ENCODE measurements around the gene PLXNB1.
A peak's percentile ranks its signal among the peaks of the same experiment; 100 is the strongest.

The PLXNB1 gene

DNA sequence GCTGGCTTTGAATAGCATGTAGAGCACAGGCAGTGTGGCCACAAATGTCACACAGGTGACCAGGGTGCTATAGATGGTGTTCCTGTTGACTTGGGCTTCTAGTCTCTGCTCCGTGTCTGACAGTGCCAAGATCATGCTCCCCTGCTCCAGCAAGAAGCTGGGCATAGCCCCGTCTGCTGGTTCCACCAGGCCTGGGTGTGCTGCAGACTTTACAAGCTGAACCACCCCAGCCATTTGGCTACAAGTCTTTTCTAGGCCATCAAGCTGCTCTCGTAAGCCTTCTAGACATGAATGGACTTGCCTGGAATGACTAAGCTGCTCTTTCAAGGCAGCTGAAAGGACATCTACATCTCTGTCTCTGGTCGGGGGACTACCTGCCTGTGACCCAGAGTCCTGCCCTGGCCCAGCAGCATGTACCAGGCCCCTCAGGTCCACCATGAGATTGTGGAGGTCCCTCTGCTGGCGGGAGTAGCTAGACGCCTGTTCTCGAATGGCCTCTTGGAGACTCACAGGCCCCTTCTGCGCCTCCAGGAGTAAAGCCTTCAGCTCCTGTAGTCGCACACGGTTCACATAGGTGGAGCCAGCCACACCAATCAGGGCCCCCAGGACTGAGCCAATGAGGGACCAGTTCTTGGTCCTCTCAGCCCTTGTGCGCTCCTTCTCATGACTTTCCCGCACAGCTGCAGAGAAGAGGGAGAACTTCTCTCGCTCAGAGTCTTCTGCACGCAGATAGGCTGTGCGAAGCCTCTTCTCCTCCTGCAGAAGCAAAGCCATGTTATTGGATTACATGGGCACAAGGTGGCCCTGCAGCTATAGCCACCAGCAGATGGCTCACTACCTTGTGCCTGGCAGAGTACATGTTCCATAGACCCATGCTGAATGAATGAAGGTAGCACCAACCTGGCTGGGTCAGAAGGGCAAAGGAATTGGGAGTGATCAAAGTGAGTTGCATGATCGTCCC, 2.8 kb upstream of the PLXNB1 start:
- DNase-seq, result no peak

DNA sequence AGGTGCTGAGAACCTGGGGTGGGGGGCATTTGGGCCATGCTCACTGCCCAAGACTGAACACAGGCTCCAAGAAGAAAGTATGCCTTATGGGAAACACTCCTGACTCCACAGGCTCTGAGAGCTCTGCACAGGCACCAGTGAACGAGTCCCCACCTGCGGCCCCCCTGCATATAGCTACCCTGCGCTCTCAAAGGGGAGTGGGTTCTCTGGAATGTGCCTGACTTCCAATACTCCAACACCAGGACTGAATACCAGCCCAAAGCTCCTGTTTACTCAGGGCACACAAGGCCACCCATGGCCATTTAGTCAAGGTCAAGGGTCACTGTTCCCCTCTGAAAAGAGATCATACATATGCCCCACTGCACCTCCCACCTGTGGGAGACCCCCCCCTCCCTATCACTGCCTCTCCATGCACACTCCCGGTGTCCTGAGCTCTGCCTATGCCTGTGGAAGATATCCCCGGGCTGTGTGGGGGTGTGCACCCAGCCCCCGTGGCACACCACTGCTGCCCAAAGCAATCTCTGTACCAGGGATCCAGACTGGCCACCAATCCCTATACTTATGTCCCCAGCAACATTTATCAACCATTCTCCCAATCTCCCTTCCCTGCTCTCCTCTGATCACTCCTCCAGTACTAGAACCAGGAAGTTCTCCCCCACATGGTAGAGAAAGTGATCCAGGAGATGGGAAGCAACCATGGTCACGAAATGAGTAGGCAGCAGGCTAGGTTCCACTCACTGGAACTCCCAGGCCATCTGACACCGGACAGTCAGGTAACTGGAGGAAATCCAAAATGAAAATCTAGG, 1.5 kb upstream of the PLXNB1 start:
- no peak for DNase-seq

DNA sequence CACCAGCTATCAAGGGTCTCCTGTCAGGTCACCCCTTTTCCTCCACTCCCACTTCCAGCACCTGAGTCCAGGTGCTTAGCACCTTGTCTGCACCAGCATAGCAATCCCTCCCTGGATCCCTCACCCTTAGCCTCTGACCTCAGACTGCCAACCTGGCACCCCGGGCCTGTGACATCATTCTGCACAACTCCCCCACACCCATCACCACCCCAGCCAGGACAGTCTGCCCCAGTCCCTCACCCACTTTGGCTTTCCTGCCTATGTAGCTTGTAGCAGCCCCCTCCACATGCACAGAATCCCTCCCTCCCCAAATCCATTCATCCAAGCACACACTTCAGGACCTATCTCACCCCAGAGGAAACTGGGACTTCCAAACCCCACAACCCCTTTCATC, 819 bp upstream of the PLXNB1 start:
- no peak for DNase-seq

DNA sequence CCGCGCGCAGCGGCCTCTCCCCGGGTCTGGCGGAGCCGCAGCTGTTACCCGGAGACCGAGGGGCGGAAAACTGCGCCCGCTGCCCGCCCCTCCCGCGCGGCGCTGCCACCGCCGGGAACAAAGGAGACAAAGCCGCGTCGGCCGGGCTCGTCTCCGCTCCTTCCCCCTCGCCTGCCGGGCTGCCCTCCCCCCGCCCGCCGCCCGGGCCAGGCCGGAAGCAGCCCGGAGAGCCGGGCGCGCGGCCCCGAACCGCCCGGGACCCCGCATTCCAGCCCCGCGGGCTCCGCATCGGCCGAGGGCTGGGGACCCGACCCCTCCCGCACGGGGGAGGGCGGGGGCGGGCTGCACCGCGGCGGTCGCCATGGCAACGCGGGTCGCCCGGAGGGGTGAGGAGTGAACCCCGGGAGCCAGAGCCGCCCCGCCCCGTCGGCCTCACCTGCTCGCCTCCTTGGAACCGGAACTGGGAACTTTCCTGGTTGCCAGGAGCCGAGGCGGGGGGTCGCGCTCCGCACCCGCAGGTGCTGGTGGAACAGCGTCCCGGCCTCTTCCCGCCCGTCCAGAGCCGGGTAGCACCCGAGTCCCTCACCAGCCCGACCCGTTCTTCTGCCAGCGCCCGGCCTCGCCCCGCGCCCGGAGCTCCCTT, 448 bp downstream of the PLXNB1 start:
- DNase-seq, result peak in 1 of 2 experiments; percentile 40

DNA sequence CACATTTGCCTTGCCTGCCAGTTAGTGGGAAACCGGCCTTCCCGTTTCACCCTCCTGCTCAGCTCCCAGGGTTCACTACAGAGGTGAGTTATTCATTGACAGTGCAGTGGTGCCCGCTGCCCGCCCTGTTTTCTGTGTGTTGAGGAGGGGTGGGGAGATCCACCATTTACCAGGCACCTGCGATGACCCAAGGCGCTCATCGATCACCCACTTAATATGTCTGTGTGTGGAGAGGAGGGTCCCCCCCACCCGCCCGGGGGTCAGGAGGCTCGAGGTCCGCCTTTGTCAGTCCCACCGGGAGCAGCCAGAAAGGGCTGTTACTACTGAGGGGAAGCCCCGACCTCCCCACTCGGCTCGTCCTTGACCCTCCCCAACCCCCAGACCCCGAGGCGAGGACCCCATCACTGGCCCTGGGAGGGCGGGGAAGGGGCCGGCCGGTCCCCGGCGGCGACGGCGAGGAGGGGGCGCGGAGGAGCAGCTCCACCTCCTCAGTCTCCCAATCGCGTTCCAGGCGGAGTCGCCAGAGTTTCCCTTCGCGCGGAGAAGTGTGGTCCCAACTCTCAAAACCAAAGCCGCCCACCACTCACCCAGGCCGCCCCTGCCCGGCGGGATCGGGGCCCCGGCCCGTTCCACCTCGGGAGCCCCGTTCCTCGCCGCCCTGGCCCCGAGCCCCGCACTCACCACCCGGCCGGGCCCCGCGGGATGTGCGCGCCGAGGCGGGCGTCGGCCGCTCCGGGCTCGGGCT, 1.1 kb downstream of the PLXNB1 start:
- no peak for DNase-seq

DNA sequence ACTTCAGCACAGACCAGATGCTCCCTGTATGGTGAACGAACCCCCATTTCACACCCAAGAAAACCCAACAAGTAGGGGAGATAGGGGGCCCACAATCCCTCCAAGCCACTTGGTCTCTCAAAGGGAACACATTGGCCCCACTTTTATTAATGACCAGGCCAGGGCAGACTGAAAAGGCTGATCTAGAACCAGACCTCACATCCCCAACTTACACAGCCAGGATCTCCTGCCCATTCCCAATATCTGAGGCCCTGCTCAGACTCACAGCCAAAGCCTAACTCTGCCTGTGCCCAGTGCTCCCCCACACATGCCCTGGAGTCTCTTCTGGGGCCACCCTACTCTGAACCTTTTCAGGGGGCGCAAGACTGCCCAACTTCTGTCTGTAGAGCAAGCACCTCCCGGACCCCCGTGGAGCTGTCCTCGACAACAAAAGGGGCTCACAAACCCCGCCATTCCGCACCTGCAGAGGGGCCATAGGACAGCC, 1.8 kb downstream of the PLXNB1 start:
- DNase-seq, result no peak

DNA sequence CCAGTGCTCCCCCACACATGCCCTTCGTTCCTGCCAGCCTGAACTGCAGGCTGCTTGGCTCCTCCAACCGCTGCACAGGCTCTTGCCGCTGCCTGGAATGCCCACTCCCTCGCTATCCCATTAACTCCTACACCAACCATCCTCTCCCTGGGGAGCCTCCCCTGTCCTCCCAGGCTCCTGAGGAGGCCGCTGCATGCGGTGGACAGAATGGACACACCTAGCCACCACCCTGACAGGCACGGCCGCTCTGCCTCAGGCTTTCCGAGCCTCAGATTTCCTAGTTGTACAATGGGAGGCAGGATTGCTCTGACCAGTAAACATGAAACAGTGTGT, 2.3 kb downstream of the PLXNB1 start:
- no peak for DNase-seq

DNA sequence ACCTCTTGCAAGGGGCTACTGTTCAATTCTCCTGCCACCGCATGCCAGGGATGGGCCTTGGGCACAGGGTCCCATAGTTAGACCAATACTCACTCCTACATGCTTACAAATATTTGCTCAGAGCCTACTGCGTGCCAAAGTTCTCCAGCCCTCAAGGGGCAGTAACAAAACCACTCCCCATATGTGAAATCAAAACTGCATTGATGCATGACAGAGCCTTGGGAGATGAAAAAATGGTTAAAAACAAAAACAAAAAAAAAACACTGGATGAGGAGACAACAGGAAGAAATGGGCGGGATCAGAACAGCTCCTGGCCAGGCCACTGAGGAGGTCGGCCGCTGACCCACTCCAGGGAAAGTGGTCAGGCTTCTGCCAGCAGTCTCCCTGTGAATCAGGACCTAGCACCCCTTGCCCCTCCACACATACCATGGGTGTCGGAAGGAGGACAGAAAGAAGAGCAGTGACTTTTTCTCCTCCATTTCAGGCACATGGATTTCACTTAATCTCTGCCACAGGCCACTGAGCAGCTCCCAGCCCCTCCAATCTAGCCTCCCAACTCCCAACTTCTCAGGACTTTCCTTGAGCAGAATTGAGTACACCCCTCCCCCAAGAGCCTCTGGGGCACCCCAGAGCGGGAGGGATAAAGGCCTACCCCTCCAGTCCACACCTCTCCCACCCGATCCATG, 2.8 kb downstream of the PLXNB1 start:
- DNase-seq, result no peak

DNA sequence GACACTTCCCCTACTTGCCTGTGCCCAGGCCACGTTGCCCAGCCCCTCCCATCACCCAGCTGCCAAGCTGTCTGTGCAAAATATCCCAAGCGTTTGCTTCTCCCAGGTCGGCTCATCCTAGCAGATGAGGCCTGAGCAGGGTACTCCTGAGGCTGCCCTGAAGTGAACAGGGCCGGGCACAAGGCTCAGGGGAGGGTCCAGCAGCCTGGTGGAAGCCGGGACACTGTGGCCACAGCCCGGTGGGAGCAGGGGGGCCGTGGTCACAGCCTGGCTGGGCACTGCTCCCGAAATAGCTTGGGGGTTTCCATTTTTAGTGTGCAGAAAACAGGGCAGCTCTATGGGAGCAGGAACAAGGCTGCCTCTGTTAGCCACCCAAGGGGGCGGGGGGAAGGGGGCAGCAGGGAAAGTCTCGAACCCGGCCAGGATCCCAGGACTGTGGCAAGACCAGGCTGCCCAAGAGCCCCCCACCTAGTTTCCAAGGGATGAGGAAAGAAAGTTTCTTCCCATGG, 3.4 kb downstream of the PLXNB1 start:
- DNase-seq, result no peak

DNA sequence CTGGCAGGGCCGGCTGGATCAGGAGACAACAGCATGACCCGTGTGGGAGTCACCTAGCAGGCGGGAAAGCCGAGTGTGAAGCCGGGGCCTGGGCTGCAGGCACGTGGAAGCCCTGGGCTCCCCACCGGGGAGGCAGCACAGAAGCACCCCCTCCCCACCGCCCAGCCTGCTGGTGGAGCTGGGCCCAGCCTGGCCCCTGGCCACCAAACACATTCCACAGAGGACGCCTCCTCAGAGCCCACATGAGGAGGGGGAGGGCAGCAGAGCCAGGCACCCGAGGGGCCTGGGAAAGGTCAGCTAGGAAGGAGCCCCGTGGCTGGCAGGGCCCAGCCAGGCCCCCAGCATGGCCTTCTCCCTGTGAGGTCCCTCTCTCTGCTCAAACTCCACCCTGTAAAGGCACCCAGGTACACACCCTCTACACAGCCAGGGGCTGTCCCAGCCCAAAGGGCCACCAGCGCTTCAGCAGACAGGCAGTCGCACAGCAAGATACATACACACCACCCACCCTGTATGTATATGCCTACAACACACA, 4.5 kb downstream of the PLXNB1 start:
- DNase-seq, result no peak

DNA sequence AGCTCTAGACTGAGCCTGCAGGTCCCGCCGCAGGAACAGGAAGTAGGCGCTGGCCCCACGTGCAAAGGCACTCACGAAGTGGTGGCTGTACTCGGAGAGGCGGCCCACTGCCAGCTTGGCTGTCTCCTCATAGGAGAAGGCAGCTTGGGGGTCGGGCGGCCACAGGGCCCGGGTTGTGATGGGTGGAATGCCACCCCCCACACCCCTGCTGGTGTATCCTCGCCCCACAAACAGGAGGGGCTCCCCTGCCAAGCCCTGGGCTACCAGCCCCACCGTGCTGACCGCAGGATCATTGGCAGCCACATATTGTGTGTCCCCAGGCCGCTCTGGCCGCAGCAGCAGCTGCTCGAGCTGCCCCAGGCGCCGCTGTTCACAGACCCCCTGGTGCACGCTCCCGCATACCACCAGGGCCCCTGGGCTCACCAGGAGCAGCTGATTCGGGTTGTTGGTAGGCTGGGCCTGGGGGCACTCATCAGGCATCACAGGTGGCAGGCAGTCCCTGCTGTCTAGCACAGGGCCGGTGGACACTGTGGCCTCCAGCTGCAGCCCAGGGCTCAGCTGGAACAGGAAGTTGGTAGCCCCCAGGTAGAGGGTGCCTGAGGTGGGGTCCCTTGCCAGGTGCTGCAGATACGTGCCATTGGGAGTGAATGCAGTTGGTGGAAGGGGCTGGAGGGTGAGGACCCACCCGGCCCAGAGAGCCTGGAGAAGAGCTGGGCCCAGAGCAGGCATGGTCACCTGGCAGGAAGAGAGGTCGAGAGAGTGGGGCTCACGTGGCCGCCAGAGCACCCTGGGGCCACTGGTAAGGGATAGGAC, 5.8 kb downstream of the PLXNB1 start:
- no peak for DNase-seq

DNA sequence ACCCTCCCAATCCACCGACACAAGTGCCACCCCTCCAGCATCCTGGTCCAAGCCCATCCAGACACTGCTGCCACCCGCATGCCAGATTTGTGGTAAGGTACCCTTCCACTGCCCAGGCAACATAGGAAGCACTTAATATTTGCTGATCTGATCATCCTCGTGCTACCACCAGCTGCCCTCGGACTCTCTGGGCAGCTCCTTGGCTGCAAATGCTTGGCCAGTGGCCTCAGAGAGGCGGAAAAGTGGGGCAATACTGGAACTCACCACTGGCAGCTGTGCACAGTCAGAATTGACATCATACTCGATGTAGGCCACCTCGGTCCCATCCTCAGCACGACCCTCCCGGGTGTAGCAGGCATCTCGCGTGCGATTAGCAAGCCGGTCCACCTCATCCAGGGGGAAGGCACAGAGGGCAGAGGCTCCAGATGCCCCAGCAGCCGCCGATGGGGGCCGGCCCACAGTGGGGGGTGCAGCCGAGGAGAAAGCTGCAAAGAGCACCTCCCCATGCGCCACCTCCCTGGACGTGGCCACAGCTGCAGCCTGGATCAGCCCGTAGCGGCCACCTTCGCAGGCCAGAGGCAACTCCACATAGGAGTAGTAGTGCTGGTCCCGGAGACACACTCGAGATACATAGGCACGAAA, 6.5 kb downstream of the PLXNB1 start:
- DNase-seq, result no peak

DNA sequence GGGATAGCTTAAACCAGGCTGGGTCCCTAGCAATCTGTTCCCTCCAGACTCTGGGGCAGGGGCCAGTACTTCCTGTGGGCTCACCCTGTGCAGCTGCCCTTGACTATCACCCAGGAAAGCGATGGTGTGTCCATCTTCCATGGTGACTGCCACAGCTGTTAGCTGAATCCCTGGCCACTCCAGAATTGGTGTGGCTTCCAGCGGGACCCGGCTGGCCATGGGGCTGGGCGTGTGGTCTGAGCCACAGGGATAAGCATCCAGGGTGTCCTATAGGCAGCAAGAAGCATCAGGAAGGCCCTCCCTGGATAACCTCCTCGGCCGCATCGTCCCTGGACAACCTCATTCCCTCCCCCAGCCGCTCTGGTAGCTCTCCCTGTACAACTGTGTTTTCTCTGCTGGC, 7.2 kb downstream of the PLXNB1 start:
- DNase-seq, result no peak

DNA sequence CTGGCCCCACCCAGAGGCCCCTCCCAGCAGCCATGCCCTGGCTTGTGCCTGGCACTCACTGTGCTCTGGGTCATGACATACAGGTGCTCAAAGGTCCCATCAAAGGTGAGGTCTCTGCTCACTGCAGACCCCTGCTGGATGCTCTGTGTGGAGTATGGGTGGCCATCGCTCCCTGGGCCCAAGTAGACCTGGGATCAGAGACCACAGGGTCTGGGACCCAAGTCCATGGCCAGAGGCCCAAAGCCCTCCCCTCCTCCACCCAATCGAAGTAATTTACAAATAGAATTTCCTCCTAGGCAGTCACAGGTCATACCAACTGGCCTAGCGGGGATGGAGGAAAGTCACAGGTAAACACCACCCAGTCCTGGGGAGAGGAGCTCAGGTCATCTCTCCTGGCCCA, 7.6 kb downstream of the PLXNB1 start:
- DNase-seq, result no peak

DNA sequence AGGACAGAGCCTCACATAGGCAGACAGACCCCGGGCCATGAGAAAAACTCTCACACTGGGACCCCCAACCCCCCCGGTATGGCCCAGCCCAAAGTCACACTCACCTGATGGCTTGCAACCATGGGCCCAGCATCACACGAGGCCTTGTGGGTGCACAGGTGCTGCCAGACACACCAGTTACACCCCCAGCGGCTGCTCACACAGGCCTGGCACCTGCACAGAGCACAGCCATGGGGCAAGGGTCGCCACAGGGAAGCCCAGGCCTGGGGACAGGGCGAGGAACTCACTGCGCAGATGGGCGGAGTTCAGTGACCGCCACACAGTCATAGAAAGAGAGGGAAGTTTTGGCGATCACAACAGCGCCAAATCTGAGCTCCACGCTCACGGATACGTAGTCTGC, 9.3 kb downstream of the PLXNB1 start:
- no peak for DNase-seq

DNA sequence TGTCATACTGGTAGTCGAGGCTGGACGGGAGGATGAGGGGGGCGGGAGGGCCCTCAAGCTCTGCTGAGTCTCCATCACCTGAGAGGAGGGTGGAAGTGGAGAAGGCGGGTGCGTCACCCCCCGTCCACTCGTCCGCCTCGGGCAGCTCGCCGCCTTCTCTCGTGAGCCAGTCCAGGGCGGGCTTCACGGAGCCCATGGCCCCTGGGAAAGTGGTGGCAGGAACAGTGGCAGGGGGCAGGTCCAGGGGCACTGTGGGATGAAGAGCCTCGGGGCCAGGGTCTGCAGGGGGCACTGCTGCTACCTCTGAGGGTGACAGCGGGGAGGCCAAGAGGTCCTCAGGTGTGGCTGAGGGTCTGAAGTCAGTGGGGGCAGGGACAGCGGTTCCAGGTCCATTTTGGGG, 10.3 kb downstream of the PLXNB1 start:
- no peak for DNase-seq

DNA sequence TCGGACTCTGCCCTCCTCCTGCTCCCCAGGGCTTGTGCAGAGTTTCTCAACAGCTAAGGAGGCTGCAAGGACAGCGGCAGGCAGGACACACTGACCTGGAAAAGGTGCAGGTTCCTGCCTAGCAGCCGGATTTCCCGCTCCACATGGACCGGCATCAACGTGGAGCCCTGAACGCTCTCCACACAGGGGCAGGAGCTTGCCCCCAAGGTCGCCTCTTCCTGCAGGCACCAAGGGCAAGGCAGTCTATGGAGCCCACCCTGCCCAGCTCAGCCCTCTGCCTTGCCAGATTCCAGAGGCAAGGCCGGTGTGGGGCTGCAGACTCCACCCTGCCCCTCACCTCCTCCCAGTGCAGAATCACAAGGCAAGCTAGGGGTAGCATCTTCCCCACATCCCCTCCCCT, 10.7 kb downstream of the PLXNB1 start:
- no peak for DNase-seq

DNA sequence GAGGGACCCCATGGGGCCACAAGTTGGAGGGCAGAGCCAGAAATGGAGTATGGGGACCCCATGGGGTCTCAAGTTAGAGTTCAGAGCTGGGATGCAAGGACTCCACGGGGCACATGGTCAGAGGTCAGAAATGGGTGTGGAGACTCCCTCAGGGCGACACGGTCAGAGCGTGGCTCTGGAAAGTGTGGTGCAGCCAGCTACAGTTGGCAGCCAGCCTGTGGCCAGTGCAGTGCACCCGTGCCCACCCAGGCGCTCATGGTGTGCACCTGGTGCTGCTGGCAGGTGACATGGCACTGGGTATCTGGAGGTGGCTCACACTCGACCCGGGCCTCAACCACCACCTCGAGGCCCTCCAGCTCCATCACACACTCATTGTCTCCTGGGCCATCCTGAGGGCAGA, 11.2 kb downstream of the PLXNB1 start:
- DNase-seq, result no peak

DNA sequence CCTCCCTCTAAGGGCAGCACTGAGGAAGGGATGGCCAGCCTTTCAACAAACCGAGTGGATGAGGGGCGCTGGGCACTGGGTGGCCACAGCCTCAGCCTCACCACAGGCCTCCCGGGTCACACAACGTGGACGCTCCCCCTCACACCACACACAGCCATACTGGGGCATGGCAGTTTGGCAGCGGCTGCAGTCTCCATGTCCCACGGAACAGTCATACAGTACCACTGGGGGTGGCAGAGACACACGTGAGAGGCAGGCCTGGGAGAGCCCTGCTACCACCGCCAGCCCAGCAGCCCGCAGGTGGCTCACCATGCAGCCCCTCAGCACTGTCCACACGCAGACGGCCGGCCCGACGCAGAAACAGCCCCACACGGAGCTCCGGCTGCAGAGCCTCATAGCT, 11.7 kb downstream of the PLXNB1 start:
- DNase-seq, result no peak

DNA sequence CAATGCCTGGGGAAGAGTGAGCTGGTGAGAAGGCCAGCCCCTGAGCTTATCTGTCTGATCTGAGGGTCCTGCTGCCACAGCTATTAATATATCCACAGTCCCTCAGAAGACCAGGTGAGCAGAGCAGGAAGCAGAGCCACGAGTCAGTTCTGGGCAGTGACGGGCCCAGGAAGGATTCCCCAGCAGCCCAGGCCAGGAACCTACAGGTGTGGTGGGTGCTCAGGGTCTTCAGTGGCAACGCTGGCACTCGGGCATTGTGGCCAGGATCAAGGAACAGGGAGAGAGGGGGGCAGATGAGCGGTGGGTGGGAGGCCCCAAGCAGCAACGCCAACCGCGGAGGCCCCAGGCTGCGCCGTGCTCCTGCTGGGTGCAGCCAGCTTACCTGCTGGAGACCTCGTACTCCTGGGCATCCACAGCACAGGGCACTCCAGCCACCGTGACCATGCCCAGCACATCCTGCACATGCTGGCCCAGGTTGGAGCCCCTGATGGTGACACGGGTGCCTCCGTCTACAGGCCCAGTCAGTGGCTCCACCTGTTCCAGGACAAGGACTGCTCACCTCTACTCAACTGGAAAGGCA, 12.3 kb downstream of the PLXNB1 start:
- no peak for DNase-seq

Measured in NCI-H446 (cell line).